ENCODE results near the gene FGF8. TPM values are rescaled to one million over a fixed set of nuclear protein-coding genes. Genes with fewer than 3 reads are reported as not detected.

Gene FGF8
- total and polyA plus RNA-seq, 7 experiments from 2014 or later, result not detected

DNA sequence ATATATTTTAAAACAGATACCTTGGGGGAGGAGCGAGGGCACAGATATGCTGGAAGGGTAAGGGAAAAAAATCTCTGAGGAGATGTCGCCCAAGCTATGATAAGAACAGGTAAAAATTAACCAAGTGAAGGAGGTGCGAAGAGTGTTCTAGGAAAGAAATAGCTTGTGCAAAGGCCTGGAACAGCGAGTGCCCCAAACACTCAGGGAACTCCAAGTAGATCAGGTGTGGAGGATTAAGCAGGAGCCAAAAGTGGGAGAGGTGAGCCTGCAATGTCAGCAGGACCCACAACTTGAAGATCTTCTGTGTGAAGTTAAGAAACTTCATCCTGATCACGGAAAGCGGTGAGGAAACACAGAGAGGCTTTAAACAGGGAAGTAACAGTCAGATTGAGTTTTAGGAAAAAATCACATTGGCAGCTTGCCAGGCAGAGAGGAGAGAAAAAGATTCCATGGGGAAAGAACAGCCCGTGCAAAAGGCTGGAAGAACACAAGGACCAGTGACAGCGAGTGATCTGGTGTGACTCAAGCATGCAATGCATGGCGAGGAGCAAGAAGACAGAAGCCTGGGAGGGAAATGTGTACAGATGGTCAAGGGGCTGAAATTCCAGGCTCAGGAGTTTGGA is 30.7 kb downstream of the FGF8 start:
- H3K27ac Mint-ChIP-seq, result no peak overlapping the region
- peaks cover 0 to 2% (median 0%) of the 10 kb centered on the region in 11 donors for H3K9me3 Mint-ChIP-seq
- ChIA-PET CTCF (interaction anchor here (0.6 kb wide), 1 partner anchor 1589 kb away, joined by 7 read pairs; no protein-coding TSS in a partner anchor), POLR2A (no interaction called here)
- no peak overlapping the region for H3K4me3 Mint-ChIP-seq
- Histone ChIP-seq H3K9me3 (ENCODE audit: control insufficient read depth in 2 of 3, low read length in 3 of 3) (no peaks in the 10 kb centered on the region), H3K4me3 (ENCODE audit: low read length) (no peak overlapping the region), H3K4me1 (ENCODE audit: control insufficient read depth in 2 of 2, insufficient read depth in 2 of 2, low read length in 2 of 2) (no peaks in the 10 kb centered on the region), H3K27ac (ENCODE audit: low read depth, low read length) (no peak overlapping the region), H3K36me3 (ENCODE audit: control insufficient read depth in 2 of 3, insufficient read depth in 3 of 3, low read length in 3 of 3) (no peaks in the 10 kb centered on the region), H3K27me3 (ENCODE audit: control insufficient read depth in 2 of 2, insufficient read depth in 2 of 2, low read length in 2 of 2) (no peaks in the 10 kb centered on the region)
- intact Hi-C loops (cut with micrococcal nuclease), result no loop called here
- peaks cover 0 to 33% (median 3%) of the 10 kb centered on the region in 5 donors for H3K27me3 Mint-ChIP-seq
- no peaks in the 10 kb centered on the region for H3K36me3 Mint-ChIP-seq
- no peaks in the 10 kb centered on the region for H3K4me1 Mint-ChIP-seq
- ATAC-seq (no peak), DNase-seq (no peak)

GRCh38 chr10:101744267-101744666 is 31.6 kb downstream of the FGF8 start:
- no peaks in the 10 kb centered on the region for H3K9me3 ChIP-seq (ENCODE audit: control insufficient read depth in 2 of 3, low read length in 3 of 3)
- H3K27me3 ChIP-seq (ENCODE audit: control insufficient read depth in 2 of 2, insufficient read depth in 2 of 2, low read length in 2 of 2), result no peaks in the 10 kb centered on the region
- intact Hi-C loops (cut with micrococcal nuclease), result no loop called here
- Mint-ChIP-seq H3K27ac (no peak overlapping the region), H3K36me3 (no peaks in the 10 kb centered on the region), H3K4me1 (peaks cover 0 to 1% (median 0%) of the 10 kb centered on the region in 7 donors), H3K4me3 (no peak overlapping the region), H3K27me3 (peaks cover 0 to 37% (median 3%) of the 10 kb centered on the region in 5 donors), H3K9me3 (peaks cover 0 to 2% (median 0%) of the 10 kb centered on the region in 11 donors)
- POLR2A ChIA-PET, result no interaction called here
- no peaks in the 10 kb centered on the region for H3K36me3 ChIP-seq (ENCODE audit: control insufficient read depth in 2 of 3, insufficient read depth in 3 of 3, low read length in 3 of 3)
- CTCF ChIA-PET, result no interaction called here
- H3K4me1 ChIP-seq (ENCODE audit: control insufficient read depth in 2 of 2, insufficient read depth in 2 of 2, low read length in 2 of 2), result no peaks in the 10 kb centered on the region
- H3K4me3 ChIP-seq (ENCODE audit: low read length), result no peak overlapping the region
- ATAC-seq, result no peak
- H3K27ac ChIP-seq (ENCODE audit: low read depth, low read length), result no peak overlapping the region
- no peak for DNase-seq

GRCh38 chr10:101741938-101742337 is 34.0 kb downstream of the FGF8 start:
- Mint-ChIP-seq H3K4me3 (no peak overlapping the region), H3K27me3 (peaks cover 0 to 37% (median 3%) of the 10 kb centered on the region in 5 donors), H3K27ac (peak overlapping the region in 1 of 9 donors; percentile 23), H3K36me3 (no peaks in the 10 kb centered on the region), H3K4me1 (peaks cover 0 to 1% (median 0%) of the 10 kb centered on the region in 7 donors), H3K9me3 (peaks cover 0 to 2% (median 0%) of the 10 kb centered on the region in 11 donors)
- DNase-seq, result no peak
- Histone ChIP-seq H3K27ac (ENCODE audit: low read depth, low read length) (no peak overlapping the region), H3K27me3 (ENCODE audit: control insufficient read depth in 2 of 2, insufficient read depth in 2 of 2, low read length in 2 of 2) (no peaks in the 10 kb centered on the region), H3K36me3 (ENCODE audit: control insufficient read depth in 2 of 3, insufficient read depth in 3 of 3, low read length in 3 of 3) (no peaks in the 10 kb centered on the region), H3K9me3 (ENCODE audit: control insufficient read depth in 2 of 3, low read length in 3 of 3) (no peaks in the 10 kb centered on the region), H3K4me3 (ENCODE audit: low read length) (no peak overlapping the region), H3K4me1 (ENCODE audit: control insufficient read depth in 2 of 2, insufficient read depth in 2 of 2, low read length in 2 of 2) (no peaks in the 10 kb centered on the region)
- CTCF ChIA-PET, result no interaction called here
- ATAC-seq, result no peak
- POLR2A ChIA-PET, result no interaction called here
- intact Hi-C loops (cut with micrococcal nuclease), result no loop called here

- no peaks in the 10 kb centered on the region for H3K9me3 ChIP-seq (ENCODE audit: control insufficient read depth in 2 of 3, low read length in 3 of 3)
- CTCF ChIA-PET, result no interaction called here
- peak overlapping the region in 1 of 9 donors; percentile 36 for H3K27ac Mint-ChIP-seq
- no peaks in the 10 kb centered on the region for H3K27me3 ChIP-seq (ENCODE audit: control insufficient read depth in 2 of 2, insufficient read depth in 2 of 2, low read length in 2 of 2)
- H3K4me3 Mint-ChIP-seq, result no peak overlapping the region
- no peaks in the 10 kb centered on the region for H3K36me3 Mint-ChIP-seq
- POLR2A ChIA-PET, result no interaction called here
- no peaks in the 10 kb centered on the region for H3K36me3 ChIP-seq (ENCODE audit: control insufficient read depth in 2 of 3, insufficient read depth in 3 of 3, low read length in 3 of 3)
- H3K9me3 Mint-ChIP-seq, result peaks cover 0 to 2% (median 0%) of the 10 kb centered on the region in 11 donors
- intact Hi-C loops (cut with micrococcal nuclease), result no loop called here
- H3K4me3 ChIP-seq (ENCODE audit: low read length), result no peak overlapping the region
- H3K4me1 Mint-ChIP-seq, result peaks cover 0 to 1% (median 0%) of the 10 kb centered on the region in 7 donors
- H3K27ac ChIP-seq (ENCODE audit: low read depth, low read length), result no peak overlapping the region
- no peak for ATAC-seq
- no peak for DNase-seq
- H3K27me3 Mint-ChIP-seq, result peaks cover 0 to 43% (median 4%) of the 10 kb centered on the region in 5 donors
- no peaks in the 10 kb centered on the region for H3K4me1 ChIP-seq (ENCODE audit: control insufficient read depth in 2 of 2, insufficient read depth in 2 of 2, low read length in 2 of 2)
These were observed 39.2 kb downstream of the FGF8 start for GRCh38 chr10:101736666-101737065.

GRCh38 chr10:101732096-101732495 is 43.8 kb downstream of the FGF8 start:
- DNase-seq (no peak), ATAC-seq (no peak)
- H3K9me3 ChIP-seq (ENCODE audit: control insufficient read depth in 2 of 3, low read length in 3 of 3), result no peaks in the 10 kb centered on the region
- no peaks in the 10 kb centered on the region for H3K36me3 ChIP-seq (ENCODE audit: control insufficient read depth in 2 of 3, insufficient read depth in 3 of 3, low read length in 3 of 3)
- no peaks in the 10 kb centered on the region for H3K27me3 ChIP-seq (ENCODE audit: control insufficient read depth in 2 of 2, insufficient read depth in 2 of 2, low read length in 2 of 2)
- H3K4me3 ChIP-seq (ENCODE audit: low read length), result no peak overlapping the region
- H3K27me3 Mint-ChIP-seq, result peaks cover 4 to 43% (median 10%) of the 10 kb centered on the region in 5 donors
- ChIA-PET CTCF (no interaction called here), POLR2A (no interaction called here)
- H3K9me3 Mint-ChIP-seq, result peaks cover 0 to 1% (median 0%) of the 10 kb centered on the region in 11 donors
- no peak overlapping the region for H3K4me3 Mint-ChIP-seq
- H3K27ac Mint-ChIP-seq, result no peak overlapping the region
- intact Hi-C loops (cut with micrococcal nuclease), result no loop called here
- no peak overlapping the region for H3K27ac ChIP-seq (ENCODE audit: low read depth, low read length)
- H3K4me1 Mint-ChIP-seq, result peaks cover 0 to 2% (median 0%) of the 10 kb centered on the region in 7 donors
- no peaks in the 10 kb centered on the region for H3K4me1 ChIP-seq (ENCODE audit: control insufficient read depth in 2 of 2, insufficient read depth in 2 of 2, low read length in 2 of 2)
- no peaks in the 10 kb centered on the region for H3K36me3 Mint-ChIP-seq

GRCh38 chr10:101726115-101726387 is 49.9 kb downstream of the FGF8 start:
- CTCF ChIA-PET, result no interaction called here
- no peaks in the 10 kb centered on the region for H3K9me3 Mint-ChIP-seq
- peaks cover 4 to 26% (median 14%) of the 10 kb centered on the region in 5 donors for H3K27me3 Mint-ChIP-seq

GRCh38 chr10:101725296-101726114 is 50.4 kb downstream of the FGF8 start:
- no peaks in the 10 kb centered on the region for H3K4me1 Mint-ChIP-seq
- no peaks in the 10 kb centered on the region for H3K36me3 Mint-ChIP-seq
- no peaks in the 10 kb centered on the region for H3K27me3 ChIP-seq (ENCODE audit: control insufficient read depth in 2 of 2, insufficient read depth in 2 of 2, low read length in 2 of 2)
- H3K9me3 ChIP-seq (ENCODE audit: control insufficient read depth in 2 of 3, low read length in 3 of 3), result no peaks in the 10 kb centered on the region
- intact Hi-C loops (cut with micrococcal nuclease), result no loop called here
- peaks cover 4 to 26% (median 17%) of the 10 kb centered on the region in 5 donors for H3K27me3 Mint-ChIP-seq
- no peaks in the 10 kb centered on the region for H3K4me1 ChIP-seq (ENCODE audit: control insufficient read depth in 2 of 2, insufficient read depth in 2 of 2, low read length in 2 of 2)
- no peak overlapping the region for H3K4me3 ChIP-seq (ENCODE audit: low read length)
- no peak overlapping the region for H3K27ac ChIP-seq (ENCODE audit: low read depth, low read length)
- POLR2A ChIA-PET, result no interaction called here
- H3K9me3 Mint-ChIP-seq, result no peaks in the 10 kb centered on the region
- DNase-seq, result no peak
- no peaks in the 10 kb centered on the region for H3K36me3 ChIP-seq (ENCODE audit: control insufficient read depth in 2 of 3, insufficient read depth in 3 of 3, low read length in 3 of 3)
- ATAC-seq, result no peak
- no peak overlapping the region for H3K27ac Mint-ChIP-seq
- CTCF ChIA-PET, result no interaction called here
- no peak overlapping the region for H3K4me3 Mint-ChIP-seq

More at GRCh38 chr10:101726115-101726387, 49.9 kb downstream of the FGF8 start:
- DNase-seq (no peak), ATAC-seq (no peak)
- Mint-ChIP-seq H3K4me1 (no peaks in the 10 kb centered on the region), H3K36me3 (no peaks in the 10 kb centered on the region), H3K27ac (no peak overlapping the region), H3K4me3 (no peak overlapping the region)
- no peaks in the 10 kb centered on the region for H3K4me1 ChIP-seq (ENCODE audit: control insufficient read depth in 2 of 2, insufficient read depth in 2 of 2, low read length in 2 of 2)
- POLR2A ChIA-PET, result no interaction called here
- H3K4me3 ChIP-seq (ENCODE audit: low read length), result no peak overlapping the region
- intact Hi-C loops (cut with micrococcal nuclease), result no loop called here
- H3K9me3 ChIP-seq (ENCODE audit: control insufficient read depth in 2 of 3, low read length in 3 of 3), result no peaks in the 10 kb centered on the region
- no peaks in the 10 kb centered on the region for H3K27me3 ChIP-seq (ENCODE audit: control insufficient read depth in 2 of 2, insufficient read depth in 2 of 2, low read length in 2 of 2)
- H3K27ac ChIP-seq (ENCODE audit: low read depth, low read length), result no peak overlapping the region
- H3K36me3 ChIP-seq (ENCODE audit: control insufficient read depth in 2 of 3, insufficient read depth in 3 of 3, low read length in 3 of 3), result no peaks in the 10 kb centered on the region

Measured in naive thymus-derived CD4-positive, alpha-beta T cell (primary cell).